GM12878 (cell line): ENCODE data around the gene DRD2.

ENCODE experiments used
- CTCF ChIP-seq, 3 experiments: IDR thresholded peaks in 2 of 3; conservative IDR thresholded peaks in 1 of 3; 2 replicates each; pipeline ENCODE4 v1.5.1; 2011; ENCODE audit warnings: low read depth in 3 of 3, low read length in 3 of 3, mild to moderate bottlenecking in 3 of 3, control low read depth in 2 of 3, moderate library complexity in 2 of 3, inconsistent platforms in 1 of 3, mixed read lengths in 1 of 3; ENCODE audit not compliant: control insufficient read depth in 2 of 3, insufficient read depth in 1 of 3; ENCODE audit errors: extremely low read depth in 1 of 3
- FOXK2 ChIP-seq: fragments of 450-650 bp; IDR thresholded peaks from 2 replicates; pipeline ENCODE4 v1.6.1; 2017; ENCODE audit warnings: mild to moderate bottlenecking, moderate library complexity
- JUNB ChIP-seq: IDR thresholded peaks from 2 replicates; pipeline ENCODE4 v1.6.1; 2016; ENCODE audit warnings: antibody characterized with exemption, mild to moderate bottlenecking
- RAD51 ChIP-seq: fragments of 450-650 bp; IDR thresholded peaks from 2 replicates; pipeline ENCODE4 v1.6.1; 2016; ENCODE audit warnings: moderate library complexity, mild to moderate bottlenecking, inconsistent platforms
- SMAD1 ChIP-seq: fragments of 450-650 bp; IDR thresholded peaks from 2 replicates; pipeline ENCODE4 v1.6.1; 2018; ENCODE audit warnings: mild to moderate bottlenecking, low read depth; ENCODE audit not compliant: partially characterized antibody
- SMARCA5 ChIP-seq: fragments of 450-650 bp; IDR thresholded peaks from 2 replicates; pipeline ENCODE4 v1.6.1; 2017; ENCODE audit warnings: mild to moderate bottlenecking
- SREBF1 ChIP-seq: IDR thresholded peaks from 2 replicates; pipeline ENCODE4 v1.6.1; 2012; ENCODE audit warnings: mild to moderate bottlenecking, low read length
- SREBF2 ChIP-seq: IDR thresholded peaks from 2 replicates; pipeline ENCODE4 v1.6.1; 2012; ENCODE audit warnings: mild to moderate bottlenecking, low read length
- YY1 ChIP-seq: IDR thresholded peaks from 2 replicates; pipeline ENCODE4 v1.6.1; 2011; ENCODE audit warnings: low read depth, mild to moderate bottlenecking, low read length
- ZNF24 ChIP-seq: fragments of 450-650 bp; IDR thresholded peaks from 2 replicates; pipeline ENCODE4 v1.6.1; 2017; ENCODE audit warnings: antibody characterized with exemption, mild to moderate bottlenecking
- TF ChIP-seq, protein P1 (sequence below): fragments of 450-650 bp; IDR thresholded peaks from 2 replicates; pipeline ENCODE4 v1.6.1; 2017; ENCODE audit warnings: mild to moderate bottlenecking, moderate library complexity

- TF ChIP-seq, protein P1, sequence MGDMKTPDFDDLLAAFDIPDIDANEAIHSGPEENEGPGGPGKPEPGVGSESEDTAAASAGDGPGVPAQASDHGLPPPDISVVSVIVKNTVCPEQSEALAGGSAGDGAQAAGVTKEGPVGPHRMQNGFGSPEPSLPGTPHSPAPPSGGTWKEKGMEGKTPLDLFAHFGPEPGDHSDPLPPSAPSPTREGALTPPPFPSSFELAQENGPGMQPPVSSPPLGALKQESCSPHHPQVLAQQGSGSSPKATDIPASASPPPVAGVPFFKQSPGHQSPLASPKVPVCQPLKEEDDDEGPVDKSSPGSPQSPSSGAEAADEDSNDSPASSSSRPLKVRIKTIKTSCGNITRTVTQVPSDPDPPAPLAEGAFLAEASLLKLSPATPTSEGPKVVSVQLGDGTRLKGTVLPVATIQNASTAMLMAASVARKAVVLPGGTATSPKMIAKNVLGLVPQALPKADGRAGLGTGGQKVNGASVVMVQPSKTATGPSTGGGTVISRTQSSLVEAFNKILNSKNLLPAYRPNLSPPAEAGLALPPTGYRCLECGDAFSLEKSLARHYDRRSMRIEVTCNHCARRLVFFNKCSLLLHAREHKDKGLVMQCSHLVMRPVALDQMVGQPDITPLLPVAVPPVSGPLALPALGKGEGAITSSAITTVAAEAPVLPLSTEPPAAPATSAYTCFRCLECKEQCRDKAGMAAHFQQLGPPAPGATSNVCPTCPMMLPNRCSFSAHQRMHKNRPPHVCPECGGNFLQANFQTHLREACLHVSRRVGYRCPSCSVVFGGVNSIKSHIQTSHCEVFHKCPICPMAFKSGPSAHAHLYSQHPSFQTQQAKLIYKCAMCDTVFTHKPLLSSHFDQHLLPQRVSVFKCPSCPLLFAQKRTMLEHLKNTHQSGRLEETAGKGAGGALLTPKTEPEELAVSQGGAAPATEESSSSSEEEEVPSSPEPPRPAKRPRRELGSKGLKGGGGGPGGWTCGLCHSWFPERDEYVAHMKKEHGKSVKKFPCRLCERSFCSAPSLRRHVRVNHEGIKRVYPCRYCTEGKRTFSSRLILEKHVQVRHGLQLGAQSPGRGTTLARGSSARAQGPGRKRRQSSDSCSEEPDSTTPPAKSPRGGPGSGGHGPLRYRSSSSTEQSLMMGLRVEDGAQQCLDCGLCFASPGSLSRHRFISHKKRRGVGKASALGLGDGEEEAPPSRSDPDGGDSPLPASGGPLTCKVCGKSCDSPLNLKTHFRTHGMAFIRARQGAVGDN = no peak
- TF ChIP-seq RAD51 = no peak
- no peak for TF ChIP-seq SREBF2
- no peak for TF ChIP-seq FOXK2
- TF ChIP-seq SMAD1 = no peak
- TF ChIP-seq CTCF (IDR thresholded peaks at IDR 0.05 in 2 of 3, conservative IDR thresholded peaks at IDR 0.05 in 1 of 3; ENCODE audit: control insufficient read depth in 2 of 3, extremely low read depth in 1 of 3, insufficient read depth in 1 of 3, low read depth in 3 of 3, low read length in 3 of 3) = no peak
- TF ChIP-seq SREBF1 = no peak
- no peak for TF ChIP-seq SMARCA5
- TF ChIP-seq ZNF24 = no peak
- no peak for TF ChIP-seq YY1
- no peak for TF ChIP-seq JUNB
Measured at GRCh38 chr11:113369411-113369810, 105.8 kb downstream of the DRD2 start.
